Spleen (tissue), 11 donors: ENCODE measurements around the gene METTL21C. TPM values are rescaled to one million over a fixed set of nuclear protein-coding genes. Genes with fewer than 3 reads are reported as not detected.

Experiments
- DNase-seq: peaks from one replicate; pipeline ENCODE4 v3.0.0-alpha.2; 2020
- H3K27ac ChIP-seq, 8 donors: fragments of 200-600 bp; sonication (generic) in 7 of 8; 1 replicate in 4 of 8; 2 replicates in 4 of 8; pipeline versions ENCODE4 v1.5.0 to v1.8.0; 2016 to 2021; ENCODE audit warnings: inconsistent platforms in 4 of 8, mild to moderate bottlenecking in 4 of 8, moderate library complexity in 1 of 8
- H3K27me3 ChIP-seq, 7 donors: fragments of 200-600 bp; sonication (generic) in 6 of 7; replicated peaks in 1 of 7; 1 replicate in 4 of 7; 2 replicates in 3 of 7; pipeline versions ENCODE4 v1.5.0 to v1.8.0; 2016 to 2021; ENCODE audit warnings: inconsistent platforms in 3 of 7, mild to moderate bottlenecking in 1 of 7
- H3K36me3 ChIP-seq, 6 donors: fragments of 200-600 bp; sonication (generic) in 5 of 6; 1 replicate in 4 of 6; 2 replicates in 2 of 6; pipeline versions ENCODE4 v1.5.0 to v1.8.0; 2016 to 2021; ENCODE audit warnings: inconsistent platforms in 2 of 6
- H3K4me1 ChIP-seq, 6 donors: fragments of 200-600 bp; sonication (generic) in 5 of 6; 1 replicate in 3 of 6; 2 replicates in 3 of 6; pipeline versions ENCODE4 v1.5.0 to v1.8.0; 2016 to 2021; ENCODE audit warnings: inconsistent platforms in 3 of 6
- H3K4me3 ChIP-seq, 8 donors: fragments of 200-600 bp; sonication (generic) in 7 of 8; 1 replicate in 4 of 8; 2 replicates in 4 of 8; pipeline versions ENCODE4 v1.5.0 to v1.8.0; 2016 to 2021; ENCODE audit warnings: inconsistent platforms in 4 of 8, mild to moderate bottlenecking in 4 of 8, moderate library complexity in 2 of 8
- H3K9me3 ChIP-seq, 8 donors: fragments of 200-600 bp; sonication (generic) in 7 of 8; 1 replicate in 4 of 8; 2 replicates in 4 of 8; pipeline versions ENCODE4 v1.5.0 to v1.8.0; 2016 to 2021; ENCODE audit warnings: inconsistent platforms in 4 of 8
- CTCF ChIP-seq, 11 experiments: fragments of 200-600 bp in 7 of 11; fragments of 450-650 bp in 4 of 11; sonication (generic) in 4 of 11; IDR thresholded peaks in 8 of 11; conservative IDR thresholded peaks in 3 of 11; 1 replicate in 7 of 11; 2 replicates in 4 of 11; pipeline versions ENCODE4 v1.4.0 to v1.8.0; 2016 to 2021; ENCODE audit warnings: antibody characterized with exemption in 11 of 11, inconsistent platforms in 4 of 11, mild to moderate bottlenecking in 1 of 11
- POLR2A ChIP-seq, 3 donors: fragments of 450-650 bp; IDR thresholded peaks; one replicate each; pipeline ENCODE4 v1.5.1; 2017; ENCODE audit warnings: antibody characterized with exemption in 3 of 3, mild to moderate bottlenecking in 1 of 3
- POLR2AphosphoS5 ChIP-seq, 3 donors: sonication (generic); formaldehyde crosslinking; IDR thresholded peaks; one replicate each; pipeline ENCODE4 v1.5.1; 2017; ENCODE audit warnings: antibody characterized with exemption in 3 of 3
- WGBS, 5 donors: extraction: QIAGEN DNeasy Blood & Tissue Kit in 3 of 5; methylation state at CpG; one replicate each; pipeline versions ENCODE4 v1.1.5 to v1.1.7; 2013 to 2018; 5-methylcytosine and 5-hydroxymethylcytosine counted together
- intact Hi-C: fragments of 100-400 bp; cut with DNase I; formaldehyde crosslinking; loops from one replicate; pipeline ENCODE4 v1.15.0; 2023; ENCODE audit warnings: low total_unique reads
- polyA plus RNA-seq, 3 donors: library from polyadenylated mRNA; stranded (reverse); fragments of 200-250 nt; gene quantifications; one replicate each; pipeline ENCODE4 v1.2.1, GENCODE V29; 2013
- total RNA-seq, 7 donors: library from RNA; depleted of rRNA in 3 of 7; stranded (reverse); fragments of >200 nt in 3 of 7; fragmentation: NEBNext Ultra II Directional in 4 of 7; extraction: Animal tissue kit (Norgen Biotek cat#: 25700) in 4 of 7; gene quantifications; one replicate each; pipeline versions ENCODE4 v1.1.0 to v1.2.1, GENCODE V29; 2016 to 2021
- donor health status: healthy with polysubstance abuse.
- donor health status: DM: no; HTN: no; CAD: no; lungs with moderate emphysema.
- donor health status: DM: no; HTN: no; CAD: no.
- donor health status: Bipolar disorder and iron deficiency.
- donor health status: healthy.
- donor health status: DM: no; HTN: no; CAD: no.
- donor health status: DM: yes; HTN: yes; CAD: no.

METTL21C gene
- total and polyA plus RNA-seq, 10 donors = not detected

- Histone ChIP-seq H3K4me3 (no peak overlapping the region), H3K4me1 (no peaks in the 10 kb centered on the region), H3K27ac (no peak overlapping the region), H3K9me3 (peaks cover 0 to 5% (median 0%) of the 10 kb centered on the region in 8 donors), H3K36me3 (no peaks in the 10 kb centered on the region), H3K27me3 (peaks cover 0 to 4% (median 0%) of the 10 kb centered on the region in 7 donors)
- no peak for DNase-seq
- intact Hi-C loops = no loop called here
- TF ChIP-seq POLR2AphosphoS5 (IDR thresholded peaks at IDR 0.05) (no peak), POLR2A (IDR thresholded peaks at IDR 0.05) (no peak), CTCF (IDR thresholded peaks at IDR 0.05 in 8 of 11, conservative IDR thresholded peaks at IDR 0.05 in 3 of 11) (no peak)
- WGBS, 5 donors = 17 to 43% (median 25%) methylated on average over 8 of the region's 8 CpGs
These were observed 34.9 kb upstream of the METTL21C start for GRCh38 chr13:102729560-102730270.

GRCh38 chr13:102726430-102726829 lies 31.6 kb upstream of the METTL21C start:
- H3K36me3 ChIP-seq = no peaks in the 10 kb centered on the region
- H3K4me3 ChIP-seq = no peak overlapping the region
- intact Hi-C loops = no loop called here
- no peak overlapping the region for H3K27ac ChIP-seq
- no peaks in the 10 kb centered on the region for H3K4me1 ChIP-seq
- no peak for DNase-seq
- TF ChIP-seq POLR2AphosphoS5 (IDR thresholded peaks at IDR 0.05) = no peak
- TF ChIP-seq CTCF (IDR thresholded peaks at IDR 0.05 in 8 of 11, conservative IDR thresholded peaks at IDR 0.05 in 3 of 11) = no peak
- no peak for TF ChIP-seq POLR2A (IDR thresholded peaks at IDR 0.05)
- WGBS, 5 donors = 70 to 86% (median 82%) methylated on average over 2 of the region's 2 CpGs
- peaks cover 0 to 5% (median 0%) of the 10 kb centered on the region in 7 donors for H3K27me3 ChIP-seq
- peaks cover 0 to 5% (median 0%) of the 10 kb centered on the region in 8 donors for H3K9me3 ChIP-seq

- Histone ChIP-seq H3K9me3 (peaks cover 0 to 5% (median 0%) of the 10 kb centered on the region in 8 donors), H3K27ac (no peak overlapping the region), H3K27me3 (peaks cover 0 to 5% (median 0%) of the 10 kb centered on the region in 7 donors), H3K4me3 (no peak overlapping the region), H3K36me3 (no peaks in the 10 kb centered on the region), H3K4me1 (no peaks in the 10 kb centered on the region)
- intact Hi-C loops = no loop called here
- no peak for TF ChIP-seq POLR2AphosphoS5 (IDR thresholded peaks at IDR 0.05)
- no peak for TF ChIP-seq POLR2A (IDR thresholded peaks at IDR 0.05)
- TF ChIP-seq CTCF (IDR thresholded peaks at IDR 0.05 in 8 of 11, conservative IDR thresholded peaks at IDR 0.05 in 3 of 11) = no peak
- 63 to 85% (median 73%) methylated on average over 6 of the region's 6 CpGs for WGBS, 5 donors
- no peak for DNase-seq
These were observed 30.1 kb upstream of the METTL21C start for GRCh38 chr13:102724923-102725322.

GRCh38 chr13:102721800-102722231 lies 27.0 kb upstream of the METTL21C start:
- Histone ChIP-seq H3K27me3 (peaks cover 0 to 5% (median 0%) of the 10 kb centered on the region in 7 donors), H3K36me3 (no peaks in the 10 kb centered on the region), H3K4me3 (no peak overlapping the region), H3K9me3 (peaks cover 0 to under 1% (median 0%) of the 10 kb centered on the region in 8 donors), H3K27ac (no peak overlapping the region), H3K4me1 (no peaks in the 10 kb centered on the region)
- WGBS, 5 donors = 31 to 93% (median 53%) methylated on average over 1 of the region's 1 CpG
- intact Hi-C loops = no loop called here
- no peak for TF ChIP-seq CTCF (IDR thresholded peaks at IDR 0.05 in 8 of 11, conservative IDR thresholded peaks at IDR 0.05 in 3 of 11)
- no peak for TF ChIP-seq POLR2AphosphoS5 (IDR thresholded peaks at IDR 0.05)
- DNase-seq = no peak
